Right ventricle myocardium inferior (tissue), 1 donor: ENCODE measurements around the gene FOS. TPM values are rescaled to one million over a fixed set of nuclear protein-coding genes. Genes with fewer than 3 reads are reported as not detected.

Experiments
- ATAC-seq: fragments of 200-7000 bp; cut with Tn5 transposase; one replicate; pipeline ENCODE4 v1.9.1; 2020; ENCODE audit warnings: mild to moderate bottlenecking, moderate library complexity
- DNase-seq: peaks from one replicate; pipeline ENCODE4 v3.0.0; 2021; ENCODE audit errors: missing footprints
- intact Hi-C: fragments of 100-400 bp; cut with DNase I; formaldehyde crosslinking; loops from one replicate; pipeline ENCODE4 v1.11.0; 2022
- total RNA-seq: library from RNA; stranded (reverse); fragmentation: NEBNext Ultra II Directional; extraction: Animal tissue kit (Norgen Biotek cat#: 25700); gene quantifications from one replicate; pipeline ENCODE4 v1.2.1, GENCODE V29; 2021
- donor health status: DM: no; HTN: yes; CAD: no; lungs with severe emphysema.

Gene FOS
- total RNA-seq, 1 donor from 2014 or later: 9.5 TPM

DNA sequence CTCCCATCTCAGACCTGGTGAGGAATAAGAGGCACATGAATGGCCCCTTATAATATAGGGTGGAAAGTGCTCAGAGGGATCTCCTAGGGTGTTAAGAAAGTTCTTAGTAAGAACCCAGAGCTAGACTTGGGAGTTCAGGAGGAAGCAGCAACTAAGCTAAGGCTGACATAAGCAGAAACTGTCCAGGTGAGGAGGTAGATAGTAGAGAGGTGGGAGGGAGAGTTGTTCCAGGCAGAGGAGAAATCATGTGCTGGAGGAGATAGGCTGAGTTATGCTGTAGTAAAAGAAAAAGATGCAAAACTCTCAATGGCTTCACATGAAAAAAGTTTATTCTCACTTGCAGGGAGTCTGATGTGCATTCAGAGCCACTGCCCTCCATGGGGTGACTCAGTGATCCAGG, 50.7 kb downstream of the FOS start:
- ATAC-seq (no peak), DNase-seq (no peak)
- intact Hi-C loops: no loop called here

GRCh38 chr14:75331471-75331870, 52.8 kb downstream of the FOS start:
- DNase-seq (no peak), ATAC-seq (no peak)
- intact Hi-C loops: no loop called here

Other genes with a start within 250 kb of the FOS start
- 20.2 TPM for gene MLH3, start 227.4 kb upstream of the FOS start, total RNA-seq
- 11.7 TPM for gene ACYP1, start 214.8 kb upstream of the FOS start, total RNA-seq
- gene ZC2HC1C, start 209.2 kb upstream of the FOS start, total RNA-seq: 11.4 TPM
- 102 TPM for gene NEK9, start 151.8 kb upstream of the FOS start, total RNA-seq
- gene TMED10, start 102.2 kb upstream of the FOS start, total RNA-seq: 280 TPM
- 27.2 TPM for gene JDP2, start 149.2 kb downstream of the FOS start, total RNA-seq
- 0.84 TPM for gene BATF, start 243.6 kb downstream of the FOS start, total RNA-seq